GM21529 (cell line): ENCODE measurements around the gene RNF41.

Experiments used
- ATAC-seq: cut with Tn5 transposase; IDR thresholded peaks from one replicate; pipeline ENCODE4 v1.9.1; 2021; ENCODE audit not compliant: unreplicated experiment

RNF41 gene

DNA sequence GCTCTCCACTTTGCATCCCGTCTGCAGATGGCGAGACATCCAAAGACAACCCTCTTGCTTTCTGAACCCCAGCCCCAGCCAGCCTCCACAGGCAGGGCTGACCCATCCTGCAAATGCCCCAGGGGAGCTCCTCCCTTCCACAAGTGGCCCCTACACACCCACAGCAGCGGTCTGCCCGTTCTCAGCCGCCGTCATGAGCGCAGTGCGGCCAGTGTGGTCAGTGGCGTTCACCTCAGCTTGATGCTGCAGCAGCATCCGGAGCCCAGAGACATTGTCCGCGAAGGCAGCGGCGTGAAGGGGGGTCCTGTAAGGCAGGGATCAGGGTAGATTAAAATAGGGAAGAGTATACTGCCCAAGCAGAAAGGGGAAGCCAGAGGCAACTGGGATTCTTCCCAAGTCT is 22.8 kb upstream of the RNF41 start:
- no peak for ATAC-seq

DNA sequence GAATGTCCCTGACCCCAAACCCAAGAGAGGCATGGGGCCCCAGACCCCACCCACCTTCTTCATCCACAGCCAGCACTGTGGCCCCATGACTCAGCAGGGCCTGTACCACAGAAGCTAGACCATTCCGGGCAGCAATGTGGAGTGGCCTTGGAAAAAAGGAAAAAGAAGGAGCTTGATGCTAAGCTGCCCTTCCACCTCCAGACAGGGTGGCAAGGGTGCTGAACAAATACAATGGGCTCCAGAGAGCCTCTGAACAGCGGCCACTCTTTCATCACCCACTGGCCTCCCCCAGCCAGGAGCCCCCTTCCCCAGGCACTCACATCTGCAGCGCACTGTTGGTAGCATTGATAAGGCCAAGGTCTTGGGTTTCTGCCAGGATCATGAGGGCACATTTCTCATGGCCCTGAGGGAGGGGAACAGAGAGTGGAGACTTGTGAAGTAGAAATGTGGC is 22.0 kb upstream of the RNF41 start:
- no peak for ATAC-seq

DNA sequence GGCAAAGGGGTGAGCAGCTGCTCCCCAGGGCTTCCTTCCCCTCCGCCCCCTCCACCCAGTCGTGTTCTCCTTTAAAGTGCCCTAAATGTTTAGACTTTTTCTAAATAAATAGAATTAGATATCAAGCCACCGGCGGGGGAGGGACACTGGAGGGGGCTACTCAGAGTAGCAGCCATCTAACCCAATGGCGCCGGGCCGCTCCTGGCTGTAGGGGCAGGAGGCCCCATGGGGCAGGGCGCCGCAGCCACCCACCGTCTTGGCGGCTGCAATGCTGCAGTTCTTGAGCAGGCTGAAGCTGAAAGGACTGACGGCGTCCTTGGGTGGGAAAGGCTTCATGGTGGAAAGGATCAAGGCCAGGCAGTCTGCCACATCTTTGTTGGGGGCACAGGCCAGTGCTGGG is 21.3 kb upstream of the RNF41 start:
- no peak for ATAC-seq

DNA sequence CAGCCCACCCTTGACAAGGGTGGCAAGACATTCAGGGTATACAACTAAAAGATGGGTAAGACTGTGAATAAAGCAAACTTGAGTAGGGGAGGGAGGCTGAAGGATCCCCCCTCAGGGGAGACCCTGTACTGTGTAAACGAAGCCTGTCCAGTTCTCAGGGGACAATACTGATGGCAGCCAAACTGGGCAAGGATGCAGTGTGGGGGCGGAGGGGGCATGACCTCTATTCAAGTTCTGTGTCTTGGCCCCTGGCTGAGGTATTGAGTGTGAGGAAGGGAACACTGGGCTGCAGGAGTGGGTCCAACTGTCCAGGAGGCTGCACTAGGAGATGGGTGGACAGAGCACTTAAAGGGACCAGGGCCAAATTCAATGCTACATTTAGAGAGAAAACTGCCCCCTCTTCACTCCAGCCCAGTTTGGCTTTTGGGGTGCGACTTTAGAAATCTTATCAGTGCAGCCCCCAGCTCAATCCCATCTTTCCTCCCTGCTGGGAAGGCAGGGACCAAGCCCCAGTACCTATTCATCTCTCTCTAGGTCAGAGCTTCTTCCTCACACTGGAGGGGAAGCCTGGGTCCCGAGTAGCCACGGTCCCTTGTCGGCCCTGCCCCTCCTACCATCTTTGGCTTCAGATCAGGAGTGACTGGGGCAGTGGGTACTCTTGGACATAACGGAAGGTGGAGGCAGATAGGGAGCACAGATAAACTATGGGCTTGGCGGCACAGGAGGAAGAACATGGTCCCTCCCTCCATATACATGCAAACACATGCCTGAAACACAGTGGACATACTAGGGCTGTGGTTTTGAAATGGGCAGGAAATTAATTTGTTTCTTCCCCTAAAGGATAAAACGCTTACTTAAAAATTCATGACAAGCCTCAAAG is 19.9 kb upstream of the RNF41 start:
- ATAC-seq, result no peak

DNA sequence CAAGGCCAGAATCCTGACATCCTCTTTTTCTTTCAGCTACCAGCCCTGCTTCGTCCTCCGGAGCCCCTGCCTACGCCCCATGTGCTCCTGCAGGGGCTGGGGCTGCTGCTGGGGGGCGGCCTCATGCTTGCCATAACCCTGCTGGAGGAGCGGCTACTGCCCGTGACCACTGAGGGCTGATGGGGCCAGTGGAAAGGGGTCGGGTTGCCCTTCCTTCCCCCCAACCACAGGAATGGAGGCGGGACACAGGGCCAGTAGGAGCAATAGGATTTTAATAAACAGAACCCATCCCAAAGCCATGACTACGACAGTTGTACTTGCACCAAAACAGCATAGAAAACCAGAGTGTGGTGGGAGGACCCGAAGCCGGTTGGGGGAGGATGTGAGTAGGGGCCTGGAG is 15.8 kb upstream of the RNF41 start:
- no peak for ATAC-seq

DNA sequence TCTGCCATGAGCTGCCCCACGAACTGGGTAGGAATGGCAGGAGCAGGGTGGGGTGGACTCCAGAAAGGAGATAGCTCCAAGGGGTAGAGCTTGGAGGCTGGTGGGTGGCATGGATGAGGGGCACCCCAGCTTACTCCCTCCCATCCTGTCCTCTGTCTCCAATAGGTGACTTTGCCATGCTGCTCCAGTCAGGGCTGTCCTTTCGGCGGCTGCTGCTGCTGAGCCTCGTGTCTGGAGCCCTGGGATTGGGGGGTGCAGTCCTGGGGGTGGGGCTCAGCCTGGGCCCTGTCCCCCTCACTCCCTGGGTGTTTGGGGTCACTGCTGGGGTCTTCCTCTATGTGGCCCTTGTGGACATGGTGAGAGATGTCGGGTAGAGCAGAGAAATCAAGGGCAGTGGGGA is 15.3 kb upstream of the RNF41 start:
- no peak for ATAC-seq

DNA sequence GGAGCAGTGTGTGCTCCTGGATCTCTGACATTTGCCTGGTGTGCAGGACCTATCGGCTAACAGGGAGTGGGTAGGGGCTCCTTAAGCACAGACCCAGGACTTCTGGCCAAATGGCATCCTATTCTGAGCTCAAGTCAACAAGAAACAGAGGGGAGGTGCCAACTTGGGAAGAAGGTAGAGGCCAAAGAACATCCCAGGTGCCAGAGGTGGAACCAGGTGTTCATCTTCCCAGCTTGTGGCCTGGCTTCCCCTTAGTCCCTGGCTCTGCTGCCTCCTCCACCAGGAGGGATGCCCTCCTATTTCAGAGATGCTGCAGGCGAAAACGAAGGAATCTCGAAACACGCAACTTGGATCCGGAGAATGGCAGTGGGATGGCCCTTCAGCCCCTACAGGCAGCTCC is 14.4 kb upstream of the RNF41 start:
- ATAC-seq, result no peak

DNA sequence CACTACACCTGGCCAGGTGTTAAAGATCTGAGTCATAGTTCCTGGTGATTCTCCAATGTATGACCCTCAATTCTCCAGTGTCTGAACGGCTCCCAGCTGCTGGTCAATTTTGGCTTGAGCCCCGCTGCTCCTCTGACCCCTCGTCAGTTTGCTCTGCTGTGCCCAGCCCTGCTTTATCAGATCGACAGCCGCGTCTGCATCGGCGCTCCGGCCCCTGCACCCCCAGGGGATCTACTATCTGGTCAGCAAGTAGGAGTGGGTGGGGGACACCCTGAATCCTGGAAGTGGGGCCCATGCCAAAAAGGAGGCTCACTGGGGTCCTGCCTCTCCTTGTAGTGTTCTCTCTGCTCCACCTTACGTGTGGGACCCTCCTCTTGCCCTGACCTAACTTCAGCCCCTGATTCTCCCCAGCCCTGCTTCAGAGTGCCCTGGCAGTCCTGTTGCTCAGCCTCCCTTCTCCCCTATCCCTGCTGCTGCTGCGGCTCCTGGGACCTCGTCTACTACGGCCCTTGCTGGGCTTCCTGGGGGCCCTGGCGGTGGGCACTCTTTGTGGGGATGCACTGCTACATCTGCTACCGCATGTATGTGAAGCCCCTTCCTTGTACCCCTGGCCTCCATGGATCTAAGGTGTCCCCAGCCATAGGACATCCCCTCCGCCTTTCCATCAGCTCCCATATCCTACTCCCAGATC is 13.2 kb upstream of the RNF41 start:
- ATAC-seq, result no peak

DNA sequence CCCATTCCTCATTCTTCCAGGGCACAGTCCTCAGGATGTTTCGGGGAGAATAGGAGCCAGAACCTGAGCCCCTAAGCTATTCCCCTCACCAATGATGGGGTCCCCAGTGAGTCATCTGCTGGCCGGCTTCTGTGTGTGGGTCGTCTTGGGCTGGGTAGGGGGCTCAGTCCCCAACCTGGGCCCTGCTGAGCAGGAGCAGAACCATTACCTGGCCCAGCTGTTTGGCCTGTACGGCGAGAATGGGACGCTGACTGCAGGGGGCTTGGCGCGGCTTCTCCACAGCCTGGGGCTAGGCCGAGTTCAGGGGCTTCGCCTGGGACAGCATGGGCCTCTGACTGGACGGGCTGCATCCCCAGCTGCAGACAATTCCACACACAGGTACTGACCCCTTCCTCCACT is 9.5 kb upstream of the RNF41 start:
- no peak for ATAC-seq

DNA sequence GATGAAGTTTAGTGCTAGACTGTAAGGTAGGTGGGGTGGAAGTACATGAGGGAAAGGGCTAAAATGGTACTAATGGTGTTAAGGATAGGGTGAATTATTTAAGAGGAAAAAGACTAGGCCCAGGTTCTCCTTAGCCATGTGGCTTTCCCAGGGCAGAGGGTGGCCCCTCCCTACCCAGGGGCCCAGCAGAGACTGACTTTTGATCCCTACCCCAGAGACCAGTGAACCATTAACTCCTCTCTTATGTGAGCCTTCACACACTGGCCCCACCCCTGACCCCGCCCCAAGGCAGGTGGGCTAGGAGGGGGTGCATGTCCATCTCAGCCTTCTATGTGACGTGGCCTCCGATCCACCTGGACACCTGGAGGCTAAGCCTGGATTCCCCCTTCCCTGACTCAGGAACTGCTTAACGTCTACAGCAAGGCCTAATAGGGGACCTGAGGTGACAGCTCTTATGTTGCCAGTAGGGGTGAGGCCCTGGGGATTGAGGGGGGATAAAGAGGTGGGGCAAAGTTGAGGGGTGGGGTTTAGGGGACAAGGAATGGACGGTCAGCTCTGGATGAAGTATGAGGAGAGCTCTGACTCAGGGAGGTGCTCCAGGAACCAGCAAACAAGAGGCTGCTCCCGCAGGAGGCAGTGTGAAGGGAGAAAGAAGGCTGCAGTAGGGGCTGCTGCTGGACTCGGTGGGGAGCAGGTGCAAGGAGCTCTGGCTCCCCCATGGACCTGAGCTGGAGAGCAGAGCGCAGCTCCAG is 8.9 kb upstream of the RNF41 start:
- no peak for ATAC-seq

DNA sequence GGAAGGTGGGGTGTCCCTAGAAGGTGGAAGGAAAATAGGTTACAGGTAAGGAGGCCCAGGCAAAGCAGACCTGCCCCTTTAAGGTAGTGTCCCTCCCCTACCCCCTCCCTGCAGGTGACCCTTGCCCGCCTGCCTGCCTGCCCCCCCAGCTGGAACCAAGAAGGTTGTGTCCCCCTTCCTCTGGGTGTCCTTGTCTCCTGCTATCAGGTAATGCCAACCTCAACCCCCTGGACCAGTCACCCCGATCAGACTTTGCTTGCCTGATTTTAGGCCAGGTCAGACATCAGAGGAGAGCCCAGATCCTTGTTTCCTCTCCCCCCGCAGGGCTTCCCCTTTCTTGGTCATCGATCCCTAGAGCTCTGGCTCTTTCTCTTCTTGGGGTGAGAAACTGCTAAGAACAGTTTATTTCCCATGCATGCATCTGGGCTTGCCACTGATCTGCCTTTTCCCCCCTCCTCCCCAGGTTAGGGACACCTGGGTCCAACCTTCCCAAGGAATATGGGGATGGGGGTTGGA is 8.3 kb upstream of the RNF41 start, which contains the start of gene SLC39A5:
SLC39A5 (plus strand) TSS at position 136 of the 516 bp plus-strand sequence. CDS start 1,224 bp downstream, outside the sequence.
- ATAC-seq, result no peak

DNA sequence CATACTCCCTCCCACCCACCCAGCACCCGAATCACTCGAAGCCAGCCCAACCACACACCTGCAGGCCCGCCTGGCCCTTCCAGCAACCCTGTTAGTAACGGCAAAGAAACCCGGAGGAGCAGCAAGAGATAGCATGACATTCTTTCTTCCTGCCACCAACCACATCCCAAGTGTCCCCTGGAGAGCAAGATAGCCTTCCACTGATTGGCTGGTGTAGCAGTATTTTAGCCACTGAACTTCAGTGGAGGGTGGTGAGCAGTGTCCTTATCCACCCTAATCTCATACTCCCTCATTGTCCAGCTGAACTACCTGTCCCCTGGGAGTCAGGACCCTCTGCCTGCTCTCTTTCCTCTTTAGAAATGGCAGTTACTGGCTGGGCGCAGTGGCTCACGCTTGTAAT is 7.4 kb upstream of the RNF41 start:
- no peak for ATAC-seq

DNA sequence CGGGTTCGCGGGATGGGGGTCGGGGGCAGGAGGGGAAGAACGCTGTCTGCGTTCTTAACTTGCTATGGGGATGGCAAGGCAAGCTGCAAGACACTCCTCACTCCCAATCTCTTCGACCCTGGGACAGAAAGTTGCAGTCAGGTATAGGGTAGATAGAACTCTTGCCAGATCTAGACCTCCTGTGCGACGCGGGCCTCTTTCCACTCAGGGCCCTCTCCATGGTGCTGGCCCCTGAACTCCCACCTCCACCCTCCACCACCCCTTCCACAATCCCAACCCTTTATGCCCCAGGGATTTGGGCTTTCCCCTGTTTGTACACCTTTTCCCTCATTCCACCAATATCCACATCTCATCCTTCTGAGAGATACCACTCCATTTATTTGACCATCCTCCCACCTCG is 3.2 kb upstream of the RNF41 start:
- ATAC-seq, result no peak

DNA sequence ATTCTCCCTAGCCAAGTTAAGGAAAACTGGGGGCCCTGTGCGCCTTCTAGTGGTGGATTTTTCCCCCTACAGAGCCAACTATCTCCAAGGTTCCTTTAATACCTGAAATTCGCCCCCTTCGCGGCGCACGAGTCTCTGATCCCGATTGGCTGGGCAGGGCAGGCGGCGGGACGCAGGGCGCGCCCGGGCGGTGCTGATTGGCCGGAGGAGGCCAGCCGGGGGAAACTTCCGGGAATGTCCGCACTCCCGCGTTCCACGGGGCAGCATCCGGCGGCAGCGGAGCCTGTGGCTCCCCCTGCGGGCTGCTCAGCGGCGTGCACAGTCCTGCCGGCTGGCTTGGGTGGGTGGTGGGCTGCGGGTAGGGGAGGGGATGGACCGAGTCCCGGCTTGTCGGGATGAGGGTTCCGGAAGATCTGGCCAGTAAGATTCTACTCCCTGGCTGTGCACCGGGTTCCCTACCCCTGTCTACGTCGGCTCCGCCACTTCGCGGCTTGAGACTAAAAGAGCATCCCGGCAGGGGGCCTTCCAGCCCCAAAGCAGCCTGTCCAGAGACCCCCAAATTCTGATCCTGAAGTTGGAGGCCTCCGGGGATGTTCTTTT is 2.5 kb upstream of the RNF41 start, which contains the start of gene NABP2:
NABP2 (plus strand) TSS at position 241 of the 600 bp plus-strand sequence. CDS start 515 bp downstream, outside the sequence.
- peak; percentile 73 for ATAC-seq

DNA sequence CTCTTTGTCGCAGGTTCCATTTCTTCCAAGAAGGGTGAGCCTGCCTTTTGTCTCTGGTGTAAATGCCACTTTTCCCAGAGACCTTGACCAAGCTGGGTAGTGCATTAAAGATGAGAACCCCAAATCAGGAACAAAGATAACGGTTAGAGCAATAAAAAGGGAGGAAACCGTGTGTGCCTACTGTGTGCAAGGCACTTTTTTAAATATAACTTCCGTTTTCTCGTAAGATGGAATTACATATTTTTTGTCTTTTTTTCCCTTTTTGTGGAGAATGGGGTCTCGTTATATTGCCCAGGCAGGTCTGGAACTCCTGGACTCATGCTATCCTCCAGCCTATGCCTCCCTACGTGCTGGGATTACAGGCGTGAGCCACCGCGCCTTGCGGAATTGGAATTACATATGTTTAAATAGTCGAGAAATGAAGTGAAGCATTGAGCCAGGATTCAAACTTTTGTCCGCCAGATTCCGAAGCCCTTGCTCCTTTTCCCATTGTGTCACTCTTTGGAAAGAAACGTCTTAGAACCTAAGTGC is 1.9 kb upstream of the RNF41 start:
- no peak for ATAC-seq

DNA sequence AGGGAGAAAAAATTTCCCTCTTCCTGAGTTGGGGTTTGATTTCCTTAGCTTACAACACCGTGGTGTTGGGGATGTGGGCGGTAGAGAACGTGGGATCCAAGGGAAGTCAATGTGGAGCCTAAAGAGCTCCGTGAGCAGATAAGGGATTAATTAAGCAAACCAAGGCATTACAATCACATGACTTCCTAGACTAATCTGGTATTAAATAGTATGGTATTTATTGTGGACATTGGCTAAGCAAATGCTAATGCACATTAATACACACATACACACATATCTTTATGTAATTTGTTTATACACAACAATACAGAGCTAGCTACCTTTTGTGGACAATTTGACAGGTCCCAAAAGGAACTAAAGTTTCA is 791 bp upstream of the RNF41 start:
- ATAC-seq, result no peak

DNA sequence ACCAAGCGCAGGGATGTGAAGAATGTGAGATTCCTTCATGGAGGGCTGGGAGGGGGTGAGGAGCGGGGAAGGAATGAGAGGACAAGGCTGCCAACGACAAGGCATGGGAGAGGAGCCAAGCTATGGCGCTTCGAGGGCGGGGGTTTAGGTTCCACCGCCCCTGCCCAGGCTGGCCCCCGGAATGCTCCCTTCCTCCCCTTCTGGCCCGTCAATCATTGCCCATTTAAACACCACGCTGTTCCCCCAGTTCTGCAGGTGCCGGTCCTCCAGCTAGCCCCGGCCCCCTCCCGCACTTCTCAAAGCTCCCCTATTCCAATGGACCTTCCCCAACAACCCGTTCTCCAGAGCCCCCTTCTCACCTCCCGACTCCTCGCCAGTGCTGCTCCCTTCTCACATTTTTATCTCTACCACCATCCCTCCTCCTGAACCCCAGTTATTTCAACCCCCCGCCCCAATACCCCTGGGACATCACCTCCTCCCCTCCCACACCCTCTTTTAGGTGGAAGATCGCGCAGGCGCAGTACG is 428 bp downstream of the RNF41 start:
- ATAC-seq, result peak; percentile 25

DNA sequence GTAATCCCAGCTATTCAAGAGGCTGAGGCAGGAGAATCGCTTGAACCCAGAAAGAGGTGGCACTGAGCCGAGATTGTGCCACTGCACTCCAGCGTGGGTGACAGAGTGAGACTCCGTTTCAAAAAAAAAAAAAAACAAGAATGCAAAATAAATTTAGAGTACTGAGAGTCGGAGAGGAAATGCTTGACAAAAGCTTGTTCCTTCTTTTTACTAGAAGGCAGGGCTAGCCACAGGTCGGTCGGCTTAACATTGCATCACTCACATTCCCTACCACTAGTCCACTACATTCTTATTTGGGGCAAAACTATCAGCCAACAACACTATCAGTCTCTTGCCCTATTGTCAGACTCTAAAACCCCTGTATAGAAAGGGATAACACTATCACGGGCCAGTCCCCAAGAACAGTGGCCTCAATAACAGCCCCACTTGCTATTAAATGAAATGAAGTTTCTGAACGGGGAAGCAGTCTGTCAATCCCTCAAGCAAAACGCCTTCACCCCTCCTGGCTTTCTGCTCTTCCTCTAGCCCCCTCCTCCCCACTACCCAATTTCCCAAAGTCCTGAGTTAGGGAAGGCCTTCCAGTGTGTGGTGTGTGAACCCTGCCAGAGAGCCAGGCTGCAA is 1.0 kb downstream of the RNF41 start:
- ATAC-seq, result no peak

DNA sequence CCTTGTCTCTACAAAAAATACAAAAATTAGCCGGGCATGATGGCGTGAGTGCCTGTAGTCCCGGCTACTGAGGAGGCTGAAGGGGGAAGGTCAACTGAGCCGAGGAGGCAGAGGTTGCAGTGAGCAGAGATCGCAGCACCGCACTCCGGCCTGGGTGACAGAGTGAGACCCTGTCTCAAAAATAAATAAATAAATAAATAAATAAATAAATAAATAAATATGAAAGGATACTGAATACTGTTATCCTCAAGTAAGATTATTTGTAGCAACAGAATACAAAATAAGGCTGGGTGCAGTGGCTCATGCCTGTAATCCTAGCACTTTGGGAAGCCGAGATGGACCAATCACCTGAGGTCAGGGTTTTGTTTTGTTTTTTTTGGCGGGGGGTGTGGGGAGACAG is 1.9 kb downstream of the RNF41 start:
- ATAC-seq, result no peak

DNA sequence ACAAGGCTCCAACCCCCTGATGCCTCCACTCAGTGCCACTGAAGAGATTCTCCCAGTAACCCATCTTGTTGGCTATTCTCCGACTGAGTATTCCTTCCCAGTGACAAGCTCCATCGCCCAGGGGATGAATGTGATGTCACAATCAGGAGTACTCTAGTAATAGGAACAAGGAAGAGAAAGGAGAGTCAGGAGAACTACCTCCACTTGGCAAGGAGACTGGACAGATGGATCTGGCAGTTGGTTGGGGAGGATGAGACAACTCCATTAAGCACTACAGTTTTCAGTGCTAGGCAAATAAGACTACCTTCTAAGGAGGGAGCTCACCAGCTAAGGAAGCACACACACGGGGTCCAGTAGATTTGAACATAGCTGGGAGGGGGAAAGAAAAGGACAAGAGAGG is 5.3 kb downstream of the RNF41 start:
- ATAC-seq, result no peak
